Panc1 (cell line): ENCODE results near the gene CUX1.

Experiments
- POLR2AphosphoS5 ChIP-seq: IDR thresholded peaks from 2 replicates; pipeline ENCODE4 v1.6.1; 2012; ENCODE audit warnings: mild to moderate bottlenecking, low read depth, low read length, moderate library complexity
- TF ChIP-seq, protein P1 (sequence below), 2 experiments: IDR thresholded peaks; 2 replicates each; pipeline ENCODE4 v1.6.1; 2011 to 2012; ENCODE audit warnings: low read depth in 2 of 2, control low read depth in 1 of 2, low read length in 1 of 2, mild to moderate bottlenecking in 1 of 2, moderate library complexity in 1 of 2; ENCODE audit not compliant: insufficient read depth in 1 of 2
- TF ChIP-seq, protein P2 (sequence below): fragments of 450-650 bp; IDR thresholded peaks from 2 replicates; pipeline ENCODE4 v1.5.1; 2017; ENCODE audit warnings: mild to moderate bottlenecking

DNA sequence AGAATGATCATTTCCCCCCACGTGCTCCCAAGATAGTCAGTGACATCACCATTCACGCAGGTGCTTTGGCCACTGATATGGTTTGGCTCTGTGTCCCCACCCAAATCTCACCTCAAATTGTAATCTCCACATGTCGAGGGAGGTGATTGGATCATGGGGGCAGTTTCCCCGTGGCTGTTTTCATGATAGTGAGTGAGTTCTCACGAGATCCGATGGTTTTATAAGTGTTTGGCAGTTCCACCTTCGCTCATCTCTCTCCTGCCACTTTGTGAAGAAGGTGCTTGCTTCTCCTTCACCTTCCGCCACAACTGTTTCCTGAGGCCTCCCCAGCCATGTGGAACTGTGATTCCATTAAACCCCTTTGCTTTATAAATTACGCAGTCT lies 263.8 kb downstream of the CUX1 start:
- TF ChIP-seq, protein P1, sequence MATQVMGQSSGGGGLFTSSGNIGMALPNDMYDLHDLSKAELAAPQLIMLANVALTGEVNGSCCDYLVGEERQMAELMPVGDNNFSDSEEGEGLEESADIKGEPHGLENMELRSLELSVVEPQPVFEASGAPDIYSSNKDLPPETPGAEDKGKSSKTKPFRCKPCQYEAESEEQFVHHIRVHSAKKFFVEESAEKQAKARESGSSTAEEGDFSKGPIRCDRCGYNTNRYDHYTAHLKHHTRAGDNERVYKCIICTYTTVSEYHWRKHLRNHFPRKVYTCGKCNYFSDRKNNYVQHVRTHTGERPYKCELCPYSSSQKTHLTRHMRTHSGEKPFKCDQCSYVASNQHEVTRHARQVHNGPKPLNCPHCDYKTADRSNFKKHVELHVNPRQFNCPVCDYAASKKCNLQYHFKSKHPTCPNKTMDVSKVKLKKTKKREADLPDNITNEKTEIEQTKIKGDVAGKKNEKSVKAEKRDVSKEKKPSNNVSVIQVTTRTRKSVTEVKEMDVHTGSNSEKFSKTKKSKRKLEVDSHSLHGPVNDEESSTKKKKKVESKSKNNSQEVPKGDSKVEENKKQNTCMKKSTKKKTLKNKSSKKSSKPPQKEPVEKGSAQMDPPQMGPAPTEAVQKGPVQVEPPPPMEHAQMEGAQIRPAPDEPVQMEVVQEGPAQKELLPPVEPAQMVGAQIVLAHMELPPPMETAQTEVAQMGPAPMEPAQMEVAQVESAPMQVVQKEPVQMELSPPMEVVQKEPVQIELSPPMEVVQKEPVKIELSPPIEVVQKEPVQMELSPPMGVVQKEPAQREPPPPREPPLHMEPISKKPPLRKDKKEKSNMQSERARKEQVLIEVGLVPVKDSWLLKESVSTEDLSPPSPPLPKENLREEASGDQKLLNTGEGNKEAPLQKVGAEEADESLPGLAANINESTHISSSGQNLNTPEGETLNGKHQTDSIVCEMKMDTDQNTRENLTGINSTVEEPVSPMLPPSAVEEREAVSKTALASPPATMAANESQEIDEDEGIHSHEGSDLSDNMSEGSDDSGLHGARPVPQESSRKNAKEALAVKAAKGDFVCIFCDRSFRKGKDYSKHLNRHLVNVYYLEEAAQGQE (IDR thresholded peaks at IDR 0.05; ENCODE audit: insufficient read depth in 1 of 2, low read depth in 2 of 2, low read length in 1 of 2): no peak
- TF ChIP-seq POLR2AphosphoS5: no peak
- TF ChIP-seq, protein P2, sequence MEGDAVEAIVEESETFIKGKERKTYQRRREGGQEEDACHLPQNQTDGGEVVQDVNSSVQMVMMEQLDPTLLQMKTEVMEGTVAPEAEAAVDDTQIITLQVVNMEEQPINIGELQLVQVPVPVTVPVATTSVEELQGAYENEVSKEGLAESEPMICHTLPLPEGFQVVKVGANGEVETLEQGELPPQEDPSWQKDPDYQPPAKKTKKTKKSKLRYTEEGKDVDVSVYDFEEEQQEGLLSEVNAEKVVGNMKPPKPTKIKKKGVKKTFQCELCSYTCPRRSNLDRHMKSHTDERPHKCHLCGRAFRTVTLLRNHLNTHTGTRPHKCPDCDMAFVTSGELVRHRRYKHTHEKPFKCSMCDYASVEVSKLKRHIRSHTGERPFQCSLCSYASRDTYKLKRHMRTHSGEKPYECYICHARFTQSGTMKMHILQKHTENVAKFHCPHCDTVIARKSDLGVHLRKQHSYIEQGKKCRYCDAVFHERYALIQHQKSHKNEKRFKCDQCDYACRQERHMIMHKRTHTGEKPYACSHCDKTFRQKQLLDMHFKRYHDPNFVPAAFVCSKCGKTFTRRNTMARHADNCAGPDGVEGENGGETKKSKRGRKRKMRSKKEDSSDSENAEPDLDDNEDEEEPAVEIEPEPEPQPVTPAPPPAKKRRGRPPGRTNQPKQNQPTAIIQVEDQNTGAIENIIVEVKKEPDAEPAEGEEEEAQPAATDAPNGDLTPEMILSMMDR: no peak
